Measurements from ENCODE around the gene TMEM91.

TMEM91 gene

GRCh38 chr19:41431426-41432386, 55.4 kb downstream of the TMEM91 start:
- no peak for DNase-seq (ENCODE audit: low read depth, low spot score)

- no peak for DNase-seq (ENCODE audit: low read depth, low spot score)
Observed at GRCh38 chr19:41433171-41433570, 56.8 kb downstream of the TMEM91 start.
